K562 (cell line): Measurements from ENCODE around the gene ACBD3. TPM values are rescaled to one million over a fixed set of nuclear protein-coding genes. Genes with fewer than 3 reads are reported as not detected.

ENCODE experiments used
- BHLHE40 ChIP-seq: IDR thresholded peaks from 2 replicates; pipeline ENCODE4 v1.6.1; 2011; ENCODE audit warnings: low read length, improper control_type of control experiment
- BRF1 ChIP-seq: IDR thresholded peaks from 3 replicates; pipeline ENCODE4 v1.6.1; 2011; ENCODE audit warnings: borderline replicate concordance, mild to moderate bottlenecking; ENCODE audit not compliant: insufficient read length; ENCODE audit errors: extremely low read depth
- CLOCK ChIP-seq: fragments of 250-450 bp; sonication (Bioruptor Pico); IDR thresholded peaks from 2 replicates; pipeline ENCODE4 v1.4.0; 2020; ENCODE audit warnings: mild to moderate bottlenecking, moderate library complexity, borderline replicate concordance
- CTCF ChIP-seq, 3 experiments: IDR thresholded peaks in 2 of 3; conservative IDR thresholded peaks in 1 of 3; 2 replicates each; pipeline ENCODE4 v1.5.1; 2011 to 2012; ENCODE audit warnings: low read length in 3 of 3, mild to moderate bottlenecking in 3 of 3, control low read depth in 2 of 3, improper control_type of control experiment in 1 of 3, inconsistent platforms in 1 of 3, low read depth in 1 of 3, mixed read lengths in 1 of 3, moderate library complexity in 1 of 3; ENCODE audit not compliant: insufficient read depth in 2 of 3
- ETS1 ChIP-seq: conservative IDR thresholded peaks from 2 replicates; pipeline ENCODE4 v1.6.1; 2011; ENCODE audit warnings: low read depth, mild to moderate bottlenecking, low read length; ENCODE audit not compliant: control insufficient read depth
- GTF2F1 ChIP-seq: IDR thresholded peaks from 2 replicates; pipeline ENCODE4 v1.6.1; 2011; ENCODE audit warnings: low read depth, low read length, improper control_type of control experiment
- JUNB ChIP-seq: fragments of 450-650 bp; formaldehyde crosslinking; conservative IDR thresholded peaks from 2 replicates; pipeline ENCODE4 v1.4.0; 2020; ENCODE audit warnings: mild to moderate bottlenecking
- KDM2B ChIP-seq: fragments of 250-450 bp; sonication (Bioruptor Pico); IDR thresholded peaks from 2 replicates; pipeline ENCODE4 v1.8.0; 2021; ENCODE audit warnings: mild to moderate bottlenecking, moderate library complexity
- MIER1 ChIP-seq: fragments of 450-650 bp; IDR thresholded peaks from 2 replicates; pipeline ENCODE4 v1.6.1; 2016; ENCODE audit warnings: antibody characterized with exemption, mild to moderate bottlenecking, low read depth
- NCOA1 ChIP-seq: fragments of 450-650 bp; IDR thresholded peaks from 2 replicates; pipeline ENCODE4 v1.6.1; 2016; ENCODE audit warnings: low read depth
- PHF8 ChIP-seq: fragments of 200-600 bp; sonication (generic); IDR thresholded peaks from 2 replicates; pipeline ENCODE4 v1.6.1; 2012; ENCODE audit warnings: mixed run types, mild to moderate bottlenecking, inconsistent platforms, low read length, moderate library complexity, borderline replicate concordance
- PPARD ChIP-seq: fragments of 250-450 bp; sonication (Bioruptor Pico); IDR thresholded peaks from 2 replicates; pipeline ENCODE4 v1.8.0; 2022; ENCODE audit warnings: inconsistent platforms, mild to moderate bottlenecking, moderate library complexity
- PTBP1 ChIP-seq: fragments of 200-400 bp; formaldehyde crosslinking; IDR thresholded peaks from 2 replicates; pipeline ENCODE4 v1.6.1; 2017; ENCODE audit warnings: low read depth, low read length
- SETDB1 ChIP-seq: IDR thresholded peaks from one replicate; pipeline ENCODE4 v1.6.1; 2012; ENCODE audit warnings: low read length, control low read depth, inconsistent platforms
- SMARCA5 ChIP-seq: fragments of 450-650 bp; IDR thresholded peaks from 2 replicates; pipeline ENCODE4 v1.6.1; 2016
- TAF7 ChIP-seq: fragments of 450-650 bp; IDR thresholded peaks from 2 replicates; pipeline ENCODE4 v1.6.1; 2016; ENCODE audit warnings: missing genetic modification characterization, missing compliant biosample characterization
- TBP ChIP-seq: optimal IDR thresholded peaks from 2 replicates; pipeline ENCODE3; 2011; ENCODE audit warnings: low read depth, low read length, improper control_type of control experiment
- TCFL5 ChIP-seq: fragments of 250-450 bp; sonication (Bioruptor Pico); conservative IDR thresholded peaks from 2 replicates; pipeline ENCODE4 v1.6.1; 2021; ENCODE audit warnings: mild to moderate bottlenecking, moderate library complexity, matching md5 sums
- USF1 ChIP-seq: sonication (generic); formaldehyde crosslinking; IDR thresholded peaks from 2 replicates; pipeline ENCODE4 v1.9.0; 2022; ENCODE audit warnings: mild to moderate bottlenecking, missing genetic modification reagents
- ZC3H8 ChIP-seq: fragments of 450-650 bp; IDR thresholded peaks from 2 replicates; pipeline ENCODE4 v1.6.1; 2017
- ZKSCAN1 ChIP-seq: fragments of 150-350 bp; IDR thresholded peaks from 2 replicates; pipeline ENCODE4 v1.6.1; 2016; ENCODE audit warnings: low read depth, low read length
- ZNF324 ChIP-seq: fragments of 250-450 bp; sonication (Bioruptor Pico); IDR thresholded peaks from 2 replicates; pipeline ENCODE4 v1.4.0; 2020; ENCODE audit warnings: mild to moderate bottlenecking
- ZNF408 ChIP-seq: fragments of 250-450 bp; sonication (Bioruptor Pico); IDR thresholded peaks from 2 replicates; pipeline ENCODE4 v1.4.0; 2020; ENCODE audit warnings: low read depth, mild to moderate bottlenecking, moderate library complexity
- polyA plus RNA-seq, 8 experiments: library from polyadenylated mRNA; depleted of rRNA in 4 of 8; stranded (reverse) in 5 of 8; unstranded in 3 of 8; fragments of >200 nt; fragmentation: Nextera tagmentation in 2 of 8; fragmentation: Illumina TruSeq in 1 of 8; extraction: Ambion mirVana in 2 of 8; extraction: Trizol in 1 of 8; gene quantifications; 2 replicates each; pipeline versions ENCODE4 v1.2.1 to v1.2.3, GENCODE V29; 2011 to 2014; ENCODE audit warnings: inconsistent platforms in 1 of 8, missing spikeins in 1 of 8
- total RNA-seq, 7 experiments: library from RNA; depleted of rRNA in 6 of 7; stranded (reverse); fragments of >200 nt in 6 of 7; fragmentation: Illumina TruSeq in 2 of 7; extraction: Trizol in 2 of 7; gene quantifications; 2 replicates each; pipeline versions ENCODE4 v1.2.1 to v1.2.3, GENCODE V29; 2011 to 2021; ENCODE audit warnings: low replicate concordance in 1 of 7

ACBD3 gene
- total and polyA plus RNA-seq, 9 of the 15 experiments (the other 6 are each of a cell fraction or from before 2014, with no cell fraction given) = 11.1 to 36.7 (median 26.9) TPM

- no peak for TF ChIP-seq USF1
- TF ChIP-seq CTCF (IDR thresholded peaks at IDR 0.05 in 2 of 3, conservative IDR thresholded peaks at IDR 0.05 in 1 of 3; ENCODE audit: insufficient read depth in 2 of 3, low read depth in 1 of 3, low read length in 3 of 3) = no peak
- no peak for TF ChIP-seq BRF1
- TF ChIP-seq KDM2B (CRISPR knock-in tag) = no peak
- TF ChIP-seq MIER1 = 0 out of 2 replicates have a peak, but pooled peaks have one; percentile 37
- TF ChIP-seq PPARD = no peak
- TF ChIP-seq SMARCA5 = no peak; the same call in 1 of the 2 replicates
- TF ChIP-seq BHLHE40 = peak; percentile 64
- no peak for TF ChIP-seq PHF8
- TF ChIP-seq ZNF324 (CRISPR knock-in tag) = no peak
- peak; percentile 82; the same call in 1 of the 2 replicates for TF ChIP-seq NCOA1
- no peak for TF ChIP-seq SETDB1
- TF ChIP-seq ZNF408 (CRISPR knock-in tag) = no peak
- peak; percentile 19; the same call in 1 of the 2 replicates for TF ChIP-seq ZKSCAN1
- TF ChIP-seq TBP = peak; percentile 55
- TF ChIP-seq TAF7 (tag) = no peak
- peak; percentile 50; the same call in 1 of the 2 replicates for TF ChIP-seq CLOCK (CRISPR knock-in tag)
- 0 out of 2 replicates have a peak, but pooled peaks have one; percentile 52 for TF ChIP-seq JUNB
- TF ChIP-seq GTF2F1 = no peak; the same call in 1 of the 2 replicates
- TF ChIP-seq ZC3H8 = no peak
- no peak for TF ChIP-seq PTBP1
- no peak for TF ChIP-seq TCFL5 (CRISPR knock-in tag)
- peak; percentile 85 for TF ChIP-seq ETS1
Measured at GRCh38 chr1:226111098-226111882, 75.3 kb downstream of the ACBD3 start (continued).
